Mucosa of gallbladder (tissue), 1 donor: Measurements from ENCODE around the gene RUSF1. TPM values are rescaled to one million over a fixed set of nuclear protein-coding genes. Genes with fewer than 3 reads are reported as not detected.
"Not testable (repeated sequence)": the region's sequence is repeated elsewhere in the genome, so short reads cannot be mapped to it uniquely, and the experiment has no call there.

Experiments used
- DNase-seq: peaks from one replicate; pipeline ENCODE4 v3.0.0-alpha.2; 2020; ENCODE audit warnings: low spot score
- total RNA-seq: library from RNA; stranded (reverse); gene quantifications from one replicate; pipeline ENCODE4 v1.2.1, GENCODE V29; 2021
- donor health status: DM: no; HTN: no; CAD: no.

The RUSF1 gene
- total RNA-seq, 1 donor from 2014 or later, result 82.6 TPM

- no peak for DNase-seq
Measured at GRCh38 chr16:31517800-31518402, 9.7 kb upstream of the RUSF1 start.

- DNase-seq, result no peak
Measured at GRCh38 chr16:31513884-31514283, 5.7 kb upstream of the RUSF1 start.

- no peak for DNase-seq
Measured at GRCh38 chr16:31513126-31513525, 4.9 kb upstream of the RUSF1 start.

GRCh38 chr16:31508706-31509195 lies 560 bp upstream of the RUSF1 start:
- DNase-seq, result no peak

- no peak for DNase-seq
Measured at GRCh38 chr16:31507617-31507928, 618 bp downstream of the RUSF1 start.

GRCh38 chr16:31505483-31505882 lies 2.7 kb downstream of the RUSF1 start:
- no peak for DNase-seq

- DNase-seq, result no peak
Measured at GRCh38 chr16:31504159-31504558, 4.0 kb downstream of the RUSF1 start.

- DNase-seq, result not testable (repeated sequence)
Measured at GRCh38 chr16:31503555-31503954, 4.6 kb downstream of the RUSF1 start.

GRCh38 chr16:31502981-31503380 lies 5.2 kb downstream of the RUSF1 start:
- DNase-seq, result no peak

GRCh38 chr16:31501966-31502348 lies 6.2 kb downstream of the RUSF1 start:
- no peak for DNase-seq

- no peak for DNase-seq
Measured at GRCh38 chr16:31501226-31501965, 6.8 kb downstream of the RUSF1 start.

GRCh38 chr16:31499928-31500327 lies 8.3 kb downstream of the RUSF1 start:
- DNase-seq, result no peak

- DNase-seq, result no peak
Measured at GRCh38 chr16:31498493-31498892, 9.7 kb downstream of the RUSF1 start.

GRCh38 chr16:31496670-31497069 lies 11.5 kb downstream of the RUSF1 start:
- no peak for DNase-seq

- no peak for DNase-seq
Measured at GRCh38 chr16:31493506-31494125, 14.6 kb downstream of the RUSF1 start.

- no peak for DNase-seq
Measured at GRCh38 chr16:31491778-31492418, 16.3 kb downstream of the RUSF1 start.

GRCh38 chr16:31489616-31490584 lies 18.3 kb downstream of the RUSF1 start:
- no peak for DNase-seq

- no peak for DNase-seq
Measured at GRCh38 chr16:31489298-31489564, 19.0 kb downstream of the RUSF1 start.

- no peak for DNase-seq
Measured at GRCh38 chr16:31488468-31489297, 19.5 kb downstream of the RUSF1 start.

- DNase-seq, result peak; percentile 65
Measured at GRCh38 chr16:31487720-31488467, 20.3 kb downstream of the RUSF1 start.
